Suprapubic skin (tissue), 3 donors: ENCODE data around the gene NFU1.
"Not testable (repeated sequence)": the region's sequence is repeated elsewhere in the genome, so short reads cannot be mapped to it uniquely, and the experiment has no call there.

Experiments used
- POLR2A ChIP-seq, 2 donors: fragments of 450-650 bp; IDR thresholded peaks; one replicate each; pipeline ENCODE4 v1.6.1; 2017; ENCODE audit warnings: antibody characterized with exemption in 2 of 2, mild to moderate bottlenecking in 2 of 2, moderate library complexity in 2 of 2
- TF ChIP-seq, protein P1 (sequence below), 2 donors: fragments of 200-600 bp in 1 of 2; fragments of 450-650 bp in 1 of 2; sonication (generic) in 1 of 2; IDR thresholded peaks; one replicate each; pipeline ENCODE4 v1.5.1; 2016 to 2019; ENCODE audit warnings: antibody characterized with exemption in 2 of 2, mild to moderate bottlenecking in 1 of 2, moderate library complexity in 1 of 2

DNA sequence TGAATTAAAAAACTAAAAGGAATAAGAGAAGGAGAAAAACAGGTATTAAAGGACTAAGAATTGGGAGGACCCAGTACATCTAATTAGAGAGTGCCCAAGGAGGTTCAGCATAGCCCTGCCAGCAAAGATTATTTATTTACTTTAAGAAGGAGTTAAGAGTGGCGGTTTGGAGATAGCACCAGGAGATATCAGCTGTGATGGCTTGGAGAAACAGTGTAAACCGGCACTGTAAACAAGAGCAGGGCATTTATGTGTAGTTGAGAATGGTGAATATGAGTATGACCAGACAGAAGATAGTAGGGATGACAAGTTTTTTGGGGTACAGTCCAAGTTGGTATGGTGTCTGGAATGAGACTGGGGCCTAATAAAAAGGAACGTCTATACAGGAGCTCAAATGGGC, 6.4 kb upstream of the NFU1 start:
- not testable (repeated sequence) for TF ChIP-seq POLR2A (IDR thresholded peaks at IDR 0.05)
- TF ChIP-seq, protein P1, sequence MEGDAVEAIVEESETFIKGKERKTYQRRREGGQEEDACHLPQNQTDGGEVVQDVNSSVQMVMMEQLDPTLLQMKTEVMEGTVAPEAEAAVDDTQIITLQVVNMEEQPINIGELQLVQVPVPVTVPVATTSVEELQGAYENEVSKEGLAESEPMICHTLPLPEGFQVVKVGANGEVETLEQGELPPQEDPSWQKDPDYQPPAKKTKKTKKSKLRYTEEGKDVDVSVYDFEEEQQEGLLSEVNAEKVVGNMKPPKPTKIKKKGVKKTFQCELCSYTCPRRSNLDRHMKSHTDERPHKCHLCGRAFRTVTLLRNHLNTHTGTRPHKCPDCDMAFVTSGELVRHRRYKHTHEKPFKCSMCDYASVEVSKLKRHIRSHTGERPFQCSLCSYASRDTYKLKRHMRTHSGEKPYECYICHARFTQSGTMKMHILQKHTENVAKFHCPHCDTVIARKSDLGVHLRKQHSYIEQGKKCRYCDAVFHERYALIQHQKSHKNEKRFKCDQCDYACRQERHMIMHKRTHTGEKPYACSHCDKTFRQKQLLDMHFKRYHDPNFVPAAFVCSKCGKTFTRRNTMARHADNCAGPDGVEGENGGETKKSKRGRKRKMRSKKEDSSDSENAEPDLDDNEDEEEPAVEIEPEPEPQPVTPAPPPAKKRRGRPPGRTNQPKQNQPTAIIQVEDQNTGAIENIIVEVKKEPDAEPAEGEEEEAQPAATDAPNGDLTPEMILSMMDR (IDR thresholded peaks at IDR 0.05) = not testable (repeated sequence)
